Sigmoid colon (tissue), 7 donors: ENCODE measurements around the gene CCDC136. TPM values are rescaled to one million over a fixed set of nuclear protein-coding genes. Genes with fewer than 3 reads are reported as not detected.

Experiments used
- DNase-seq: peaks from one replicate; pipeline ENCODE4 v3.0.0-alpha.2; 2019
- H3K27ac ChIP-seq, 4 donors: fragments of 200-600 bp; sonication (generic); one replicate each; pipeline ENCODE4 v1.5.1; 2016 to 2019; ENCODE audit warnings: mild to moderate bottlenecking in 1 of 4
- H3K27me3 ChIP-seq, 3 donors: fragments of 200-600 bp; sonication (generic); one replicate each; pipeline ENCODE4 v1.5.1; 2019; ENCODE audit warnings: mild to moderate bottlenecking in 1 of 3
- H3K36me3 ChIP-seq, 4 donors: fragments of 200-600 bp; sonication (generic); one replicate each; pipeline ENCODE4 v1.5.1; 2016 to 2019
- H3K4me1 ChIP-seq, 4 donors: fragments of 200-600 bp; sonication (generic); one replicate each; pipeline ENCODE4 v1.5.1; 2017 to 2019
- H3K4me3 ChIP-seq, 4 donors: fragments of 200-600 bp; sonication (generic); one replicate each; pipeline ENCODE4 v1.5.1; 2017 to 2019; ENCODE audit warnings: mild to moderate bottlenecking in 2 of 4, moderate library complexity in 1 of 4
- H3K9me3 ChIP-seq, 4 donors: fragments of 200-600 bp in 3 of 4; sonication (generic) in 3 of 4; one replicate each; pipeline versions ENCODE4 v1.5.1 to v1.6.1; 2013 to 2019
- EP300 ChIP-seq, 4 donors: sonication (generic); formaldehyde crosslinking; IDR thresholded peaks; one replicate each; pipeline ENCODE4 v1.6.1; 2017; ENCODE audit warnings: antibody characterized with exemption in 4 of 4
- POLR2A ChIP-seq, 2 donors: fragments of 450-650 bp; IDR thresholded peaks; one replicate each; pipeline ENCODE4 v1.6.1; 2016; ENCODE audit warnings: antibody characterized with exemption in 2 of 2, mild to moderate bottlenecking in 2 of 2, moderate library complexity in 2 of 2
- POLR2AphosphoS5 ChIP-seq, 4 donors: sonication (generic); formaldehyde crosslinking; IDR thresholded peaks; one replicate each; pipeline ENCODE4 v1.6.1; 2017; ENCODE audit warnings: antibody characterized with exemption in 4 of 4
- WGBS, 2 donors: extraction: QIAGEN DNeasy Blood & Tissue Kit; methylation state at CpG; one replicate each; pipeline ENCODE4 v1.1.7; 2013; 5-methylcytosine and 5-hydroxymethylcytosine counted together
- intact Hi-C: fragments of 100-400 bp; cut with DNase I; formaldehyde crosslinking; loops from one replicate; pipeline ENCODE4 v1.15.1; 2023
- polyA plus RNA-seq, 3 donors: library from polyadenylated mRNA; stranded (reverse); fragments of 200-250 nt; gene quantifications; one replicate each; pipeline ENCODE4 v1.2.3, GENCODE V29; 2013
- total RNA-seq, 4 donors: library from RNA; depleted of rRNA; stranded (reverse); fragments of >200 nt; gene quantifications; one replicate each; pipeline ENCODE4 v1.1.0, GENCODE V29; 2016
- TF ChIP-seq, protein P1 (sequence below), 4 experiments: fragments of 450-650 bp in 3 of 4; fragments of 200-600 bp in 1 of 4; IDR thresholded peaks; one replicate each; pipeline ENCODE4 v1.5.1; 2016 to 2019; ENCODE audit warnings: antibody characterized with exemption in 4 of 4, mild to moderate bottlenecking in 3 of 4, moderate library complexity in 2 of 4
- donor health status: healthy with polysubstance abuse.
- donor health status: Bipolar disorder and iron deficiency.
- donor health status: healthy.

Gene CCDC136
- total and polyA plus RNA-seq, 7 donors: 2.4 to 53.7 (median 21.7) TPM; not detected in 1

DNA sequence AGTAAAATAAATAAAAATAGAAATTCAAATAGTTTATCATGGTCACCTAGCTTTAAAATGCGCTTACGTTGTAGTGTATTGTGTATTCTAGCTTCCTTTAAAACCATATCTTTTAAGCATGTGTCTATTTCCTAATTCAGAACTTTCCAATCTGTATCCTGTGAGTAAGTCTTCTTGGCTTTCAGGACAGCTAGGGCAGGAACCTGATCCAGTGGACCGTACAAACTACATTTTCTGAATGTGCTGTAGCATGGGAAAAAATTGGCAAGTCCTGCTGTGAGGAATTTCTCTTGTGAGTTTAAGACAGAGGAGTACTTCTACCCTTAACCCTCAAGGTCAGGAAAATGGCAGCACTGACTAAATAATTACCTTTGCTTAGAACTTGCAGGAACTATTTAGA lies 28.2 kb upstream of the CCDC136 start:
- Histone ChIP-seq H3K4me1 (peaks cover 0 to 22% (median 14%) of the 10 kb centered on the region in 4 donors), H3K36me3 (peaks cover 0 to 80% (median 15%) of the 10 kb centered on the region in 4 donors), H3K27ac (peak overlapping the region; percentile 48 to 93 (median 84)), H3K4me3 (no peak overlapping the region), H3K27me3 (no peaks in the 10 kb centered on the region), H3K9me3 (no peaks in the 10 kb centered on the region)
- no peak for DNase-seq
- TF ChIP-seq POLR2AphosphoS5 (IDR thresholded peaks at IDR 0.05): no peak
- no peak for TF ChIP-seq EP300 (IDR thresholded peaks at IDR 0.05)
- WGBS, 2 donors: 91 to 94% methylated on average over 3 of the region's 3 CpGs
- intact Hi-C loops: no loop called here

DNA sequence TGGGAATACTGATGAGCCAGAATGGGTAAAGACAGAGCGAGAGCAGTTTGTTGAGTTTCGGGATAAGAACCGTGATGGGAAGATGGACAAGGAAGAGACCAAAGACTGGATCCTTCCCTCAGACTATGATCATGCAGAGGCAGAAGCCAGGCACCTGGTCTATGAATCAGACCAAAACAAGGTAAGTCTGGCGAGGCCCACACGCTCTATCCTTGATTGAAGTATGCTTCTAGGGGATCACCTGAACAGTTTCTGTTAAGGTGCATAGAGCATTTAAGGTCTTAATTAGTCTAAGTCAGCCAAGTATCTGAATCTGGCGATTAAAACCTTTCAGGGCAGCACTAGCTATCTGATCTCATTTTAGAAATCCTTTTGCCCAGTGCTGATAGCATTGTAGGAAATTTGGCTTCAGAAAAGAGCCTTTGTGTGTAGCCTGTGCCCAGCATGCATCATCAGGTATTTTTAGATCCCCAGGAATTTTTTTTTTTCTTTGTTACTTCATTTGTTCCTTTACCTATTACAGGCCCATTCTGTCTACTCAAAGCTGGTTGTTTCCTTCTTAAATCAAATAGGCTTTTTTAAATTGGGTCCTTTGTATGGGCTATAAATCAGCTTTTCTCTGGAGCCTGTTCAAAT lies 24.2 kb upstream of the CCDC136 start:
- Histone ChIP-seq H3K27ac (peak overlapping the region in 3 of 4 donors; percentile 12 to 65 (median 58)), H3K4me1 (peaks cover 0 to 18% (median 14%) of the 10 kb centered on the region in 4 donors), H3K27me3 (no peaks in the 10 kb centered on the region), H3K4me3 (no peak overlapping the region), H3K9me3 (no peaks in the 10 kb centered on the region), H3K36me3 (peaks cover 0 to 82% (median 16%) of the 10 kb centered on the region in 4 donors)
- WGBS, 2 donors: 96 to 98% methylated on average over 6 of the region's 6 CpGs
- DNase-seq: no peak
- intact Hi-C loops: no loop called here
- TF ChIP-seq POLR2A (IDR thresholded peaks at IDR 0.05): no peak
- TF ChIP-seq, protein P1, sequence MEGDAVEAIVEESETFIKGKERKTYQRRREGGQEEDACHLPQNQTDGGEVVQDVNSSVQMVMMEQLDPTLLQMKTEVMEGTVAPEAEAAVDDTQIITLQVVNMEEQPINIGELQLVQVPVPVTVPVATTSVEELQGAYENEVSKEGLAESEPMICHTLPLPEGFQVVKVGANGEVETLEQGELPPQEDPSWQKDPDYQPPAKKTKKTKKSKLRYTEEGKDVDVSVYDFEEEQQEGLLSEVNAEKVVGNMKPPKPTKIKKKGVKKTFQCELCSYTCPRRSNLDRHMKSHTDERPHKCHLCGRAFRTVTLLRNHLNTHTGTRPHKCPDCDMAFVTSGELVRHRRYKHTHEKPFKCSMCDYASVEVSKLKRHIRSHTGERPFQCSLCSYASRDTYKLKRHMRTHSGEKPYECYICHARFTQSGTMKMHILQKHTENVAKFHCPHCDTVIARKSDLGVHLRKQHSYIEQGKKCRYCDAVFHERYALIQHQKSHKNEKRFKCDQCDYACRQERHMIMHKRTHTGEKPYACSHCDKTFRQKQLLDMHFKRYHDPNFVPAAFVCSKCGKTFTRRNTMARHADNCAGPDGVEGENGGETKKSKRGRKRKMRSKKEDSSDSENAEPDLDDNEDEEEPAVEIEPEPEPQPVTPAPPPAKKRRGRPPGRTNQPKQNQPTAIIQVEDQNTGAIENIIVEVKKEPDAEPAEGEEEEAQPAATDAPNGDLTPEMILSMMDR (IDR thresholded peaks at IDR 0.05): no peak
- no peak for TF ChIP-seq POLR2AphosphoS5 (IDR thresholded peaks at IDR 0.05)
- TF ChIP-seq EP300 (IDR thresholded peaks at IDR 0.05): no peak

DNA sequence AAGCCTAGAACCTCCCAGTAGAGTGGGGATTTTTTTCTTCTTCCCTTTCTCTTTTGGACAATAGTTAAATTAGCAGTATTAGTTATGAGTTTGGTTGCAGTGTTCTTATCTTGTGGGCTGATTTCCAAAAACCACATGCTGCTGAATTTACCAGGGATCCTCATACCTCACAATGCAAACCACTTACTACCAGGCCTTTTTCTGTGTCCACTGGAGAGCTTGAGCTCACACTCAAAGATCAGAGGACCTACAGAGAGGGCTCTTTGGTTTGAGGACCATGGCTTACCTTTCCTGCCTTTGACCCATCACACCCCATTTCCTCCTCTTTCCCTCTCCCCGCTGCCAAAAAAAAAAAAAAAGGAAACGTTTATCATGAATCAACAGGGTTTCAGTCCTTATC lies 21.5 kb upstream of the CCDC136 start:
- DNase-seq: no peak
- Histone ChIP-seq H3K4me3 (no peak overlapping the region), H3K27me3 (no peaks in the 10 kb centered on the region), H3K4me1 (peaks cover 0 to 12% (median 4%) of the 10 kb centered on the region in 4 donors), H3K27ac (no peak overlapping the region), H3K9me3 (no peaks in the 10 kb centered on the region), H3K36me3 (peaks cover 0 to 67% (median 17%) of the 10 kb centered on the region in 4 donors)
- TF ChIP-seq POLR2AphosphoS5 (IDR thresholded peaks at IDR 0.05) (no peak), EP300 (IDR thresholded peaks at IDR 0.05) (no peak), POLR2A (IDR thresholded peaks at IDR 0.05) (no peak)
- TF ChIP-seq, protein P1 (IDR thresholded peaks at IDR 0.05): no peak
- WGBS, 2 donors: 55 to 58% methylated on average over 2 of the region's 2 CpGs
- intact Hi-C loops: no loop called here

- intact Hi-C loops: no loop called here
- no peak for TF ChIP-seq POLR2A (IDR thresholded peaks at IDR 0.05)
- no peak for TF ChIP-seq EP300 (IDR thresholded peaks at IDR 0.05)
- TF ChIP-seq POLR2AphosphoS5 (IDR thresholded peaks at IDR 0.05): no peak
- TF ChIP-seq, protein P1 (IDR thresholded peaks at IDR 0.05): no peak
- no peak overlapping the region for H3K27ac ChIP-seq
- peaks cover 0 to 4% (median 0%) of the 10 kb centered on the region in 4 donors for H3K9me3 ChIP-seq
- no peak overlapping the region for H3K4me3 ChIP-seq
- H3K4me1 ChIP-seq: no peaks in the 10 kb centered on the region
- DNase-seq: no peak
- peaks cover 0 to 44% (median 15%) of the 10 kb centered on the region in 4 donors for H3K36me3 ChIP-seq
- 97 to 98% methylated on average over 12 of the region's 12 CpGs for WGBS, 2 donors
- H3K27me3 ChIP-seq: no peaks in the 10 kb centered on the region
These were observed 18.2 kb upstream of the CCDC136 start for GRCh38 chr7:128773604-128774003.

DNA sequence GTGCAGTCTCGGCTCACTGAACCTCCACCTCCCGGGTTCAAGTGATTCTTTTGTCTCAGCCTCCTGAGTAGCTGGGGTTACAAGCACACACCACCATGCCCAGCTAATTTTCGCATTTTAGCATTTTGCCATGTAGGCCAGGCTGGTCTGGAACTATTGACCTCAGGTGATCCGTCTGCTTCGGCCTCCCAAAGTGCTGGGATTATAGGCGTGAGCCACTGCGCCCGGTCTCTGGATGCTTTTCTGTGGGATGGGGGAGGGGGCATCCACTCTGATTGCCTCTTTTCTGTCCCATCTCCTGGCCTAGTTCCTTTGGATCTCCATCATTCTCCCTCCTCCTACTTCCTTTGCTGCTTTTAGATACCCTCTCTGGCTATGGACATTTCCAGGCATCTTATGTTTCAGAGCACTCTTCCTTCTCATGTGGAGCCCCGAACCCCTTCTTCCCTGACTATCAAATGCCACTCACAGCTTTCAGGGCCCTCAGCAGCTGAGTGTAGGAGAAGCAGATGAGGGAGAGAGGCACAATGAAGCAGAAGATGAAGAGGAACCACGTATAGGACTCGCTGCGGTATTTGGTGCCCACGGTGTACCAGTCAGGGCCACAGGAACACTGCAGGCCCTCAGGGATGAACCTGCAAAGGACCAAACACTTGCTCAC lies 17.6 kb upstream of the CCDC136 start:
- H3K4me1 ChIP-seq: no peaks in the 10 kb centered on the region
- no peak overlapping the region for H3K4me3 ChIP-seq
- 91 to 96% methylated on average over 13 of the region's 13 CpGs for WGBS, 2 donors
- DNase-seq: no peak
- H3K27ac ChIP-seq: no peak overlapping the region
- intact Hi-C loops: no loop called here
- TF ChIP-seq, protein P1 (IDR thresholded peaks at IDR 0.05): no peak
- TF ChIP-seq POLR2A (IDR thresholded peaks at IDR 0.05): no peak
- H3K36me3 ChIP-seq: peaks cover 0 to 38% (median 13%) of the 10 kb centered on the region in 4 donors
- peaks cover 0 to 4% (median 0%) of the 10 kb centered on the region in 4 donors for H3K9me3 ChIP-seq
- no peaks in the 10 kb centered on the region for H3K27me3 ChIP-seq
